ENCODE data around the gene SORL1.
"Not testable (repeated sequence)": the region's sequence is repeated elsewhere in the genome, so short reads cannot be mapped to it uniquely, and the experiment has no call there.

The SORL1 gene

GRCh38 chr11:121564948-121565684, 113.0 kb downstream of the SORL1 start:
- H3K4me3 ChIP-seq (ENCODE audit: extremely low read depth, insufficient read depth, low read length, poor library complexity, severe bottlenecking) = no peak overlapping the region
- H3K36me3 ChIP-seq (ENCODE audit: control insufficient read depth, insufficient read depth, low read length) = peaks cover 22% of the 10 kb centered on the region
- peaks cover 7% of the 10 kb centered on the region for H3K4me1 ChIP-seq (ENCODE audit: control insufficient read depth, insufficient read depth, low read length, poor library complexity, severe bottlenecking)
- no peak overlapping the region for H3K27ac ChIP-seq (ENCODE audit: low read depth, low read length, severe bottlenecking)
- WGBS, 2 experiments (ENCODE audit: insufficient coverage in 2 of 2) = 100% methylated on average over 1 of the region's 5 CpGs
- no peaks in the 10 kb centered on the region for H3K9me3 ChIP-seq (ENCODE audit: control insufficient read depth, low read length)

GRCh38 chr11:121566279-121567168, 114.4 kb downstream of the SORL1 start:
- H3K27ac ChIP-seq (ENCODE audit: low read depth, low read length, severe bottlenecking) = no peak overlapping the region
- 88 to 94% methylated on average over 8 of the region's 9 CpGs for WGBS, 2 experiments (ENCODE audit: insufficient coverage in 2 of 2)
- H3K36me3 ChIP-seq (ENCODE audit: control insufficient read depth, insufficient read depth, low read length) = peaks cover 29% of the 10 kb centered on the region

GRCh38 chr11:121567995-121568394, 115.9 kb downstream of the SORL1 start:
- Histone ChIP-seq H3K9me3 (ENCODE audit: control insufficient read depth, low read length) (no peaks in the 10 kb centered on the region), H3K27ac (ENCODE audit: low read depth, low read length, severe bottlenecking) (no peak overlapping the region), H3K4me3 (ENCODE audit: extremely low read depth, insufficient read depth, low read length, poor library complexity, severe bottlenecking) (no peak overlapping the region), H3K4me1 (ENCODE audit: control insufficient read depth, insufficient read depth, low read length, poor library complexity, severe bottlenecking) (peaks cover 7% of the 10 kb centered on the region), H3K36me3 (ENCODE audit: control insufficient read depth, insufficient read depth, low read length) (peaks cover 29% of the 10 kb centered on the region)
- WGBS, 2 experiments (ENCODE audit: insufficient coverage in 2 of 2) = 90 to 91% methylated on average over 3 of the region's 3 CpGs

More at GRCh38 chr11:121566279-121567168, 114.4 kb downstream of the SORL1 start:
- H3K9me3 ChIP-seq (ENCODE audit: control insufficient read depth, low read length) = no peaks in the 10 kb centered on the region
- H3K4me1 ChIP-seq (ENCODE audit: control insufficient read depth, insufficient read depth, low read length, poor library complexity, severe bottlenecking) = peaks cover 7% of the 10 kb centered on the region
- H3K4me3 ChIP-seq (ENCODE audit: extremely low read depth, insufficient read depth, low read length, poor library complexity, severe bottlenecking) = no peak overlapping the region

- not testable (repeated sequence) for H3K9me3 ChIP-seq (ENCODE audit: control insufficient read depth, low read length); H3K4me3 ChIP-seq (ENCODE audit: extremely low read depth, insufficient read depth, low read length, poor library complexity, severe bottlenecking); H3K4me1 ChIP-seq (ENCODE audit: control insufficient read depth, insufficient read depth, low read length, poor library complexity, severe bottlenecking); H3K27ac ChIP-seq (ENCODE audit: low read depth, low read length, severe bottlenecking)
- WGBS, 2 experiments (ENCODE audit: insufficient coverage in 2 of 2) = 97 to 98% methylated on average over 26 of the region's 30 CpGs
- H3K36me3 ChIP-seq (ENCODE audit: control insufficient read depth, insufficient read depth, low read length) = peaks cover 32% of the 10 kb centered on the region
These were observed 117.5 kb downstream of the SORL1 start for GRCh38 chr11:121569332-121570299.

- no peak overlapping the region for H3K27ac ChIP-seq (ENCODE audit: low read depth, low read length, severe bottlenecking)
- no peaks in the 10 kb centered on the region for H3K4me1 ChIP-seq (ENCODE audit: control insufficient read depth, insufficient read depth, low read length, poor library complexity, severe bottlenecking)
- H3K4me3 ChIP-seq (ENCODE audit: extremely low read depth, insufficient read depth, low read length, poor library complexity, severe bottlenecking) = no peak overlapping the region
- H3K9me3 ChIP-seq (ENCODE audit: control insufficient read depth, low read length) = no peaks in the 10 kb centered on the region
- H3K36me3 ChIP-seq (ENCODE audit: control insufficient read depth, insufficient read depth, low read length) = peaks cover 32% of the 10 kb centered on the region
- 85 to 94% methylated on average over 2 to 3 of the region's 3 CpGs for WGBS, 2 experiments (ENCODE audit: insufficient coverage in 2 of 2)
These were observed 118.3 kb downstream of the SORL1 start for GRCh38 chr11:121570453-121570852.

- 70 to 94% methylated on average over 2 of the region's 4 CpGs for WGBS, 2 experiments (ENCODE audit: insufficient coverage in 2 of 2)
- Histone ChIP-seq H3K4me1 (ENCODE audit: control insufficient read depth, insufficient read depth, low read length, poor library complexity, severe bottlenecking) (no peaks in the 10 kb centered on the region), H3K4me3 (ENCODE audit: extremely low read depth, insufficient read depth, low read length, poor library complexity, severe bottlenecking) (no peak overlapping the region), H3K9me3 (ENCODE audit: control insufficient read depth, low read length) (no peaks in the 10 kb centered on the region), H3K27ac (ENCODE audit: low read depth, low read length, severe bottlenecking) (no peak overlapping the region), H3K36me3 (ENCODE audit: control insufficient read depth, insufficient read depth, low read length) (peaks cover 33% of the 10 kb centered on the region)
These were observed 119.4 kb downstream of the SORL1 start for GRCh38 chr11:121571506-121571905.

GRCh38 chr11:121572571-121573059, 120.5 kb downstream of the SORL1 start:
- no peaks in the 10 kb centered on the region for H3K4me1 ChIP-seq (ENCODE audit: control insufficient read depth, insufficient read depth, low read length, poor library complexity, severe bottlenecking)
- H3K27ac ChIP-seq (ENCODE audit: low read depth, low read length, severe bottlenecking) = no peak overlapping the region
- WGBS, 2 experiments (ENCODE audit: insufficient coverage in 2 of 2) = 84 to 86% methylated on average over 5 to 9 of the region's 11 CpGs
- no peak overlapping the region for H3K4me3 ChIP-seq (ENCODE audit: extremely low read depth, insufficient read depth, low read length, poor library complexity, severe bottlenecking)
- H3K36me3 ChIP-seq (ENCODE audit: control insufficient read depth, insufficient read depth, low read length) = peaks cover 35% of the 10 kb centered on the region
- H3K9me3 ChIP-seq (ENCODE audit: control insufficient read depth, low read length) = no peaks in the 10 kb centered on the region

- peaks cover 42% of the 10 kb centered on the region for H3K36me3 ChIP-seq (ENCODE audit: control insufficient read depth, insufficient read depth, low read length)
- H3K27ac ChIP-seq (ENCODE audit: low read depth, low read length, severe bottlenecking) = no peak overlapping the region
- H3K4me1 ChIP-seq (ENCODE audit: control insufficient read depth, insufficient read depth, low read length, poor library complexity, severe bottlenecking) = no peaks in the 10 kb centered on the region
- H3K9me3 ChIP-seq (ENCODE audit: control insufficient read depth, low read length) = peaks cover 2% of the 10 kb centered on the region
- no peak overlapping the region for H3K4me3 ChIP-seq (ENCODE audit: extremely low read depth, insufficient read depth, low read length, poor library complexity, severe bottlenecking)
These were observed 122.7 kb downstream of the SORL1 start for GRCh38 chr11:121574801-121575200.

- 92 to 96% methylated on average over 7 to 9 of the region's 10 CpGs for WGBS, 2 experiments (ENCODE audit: insufficient coverage in 2 of 2)
- peaks cover 38% of the 10 kb centered on the region for H3K36me3 ChIP-seq (ENCODE audit: control insufficient read depth, insufficient read depth, low read length)
- H3K4me1 ChIP-seq (ENCODE audit: control insufficient read depth, insufficient read depth, low read length, poor library complexity, severe bottlenecking) = no peaks in the 10 kb centered on the region
- H3K4me3 ChIP-seq (ENCODE audit: extremely low read depth, insufficient read depth, low read length, poor library complexity, severe bottlenecking) = no peak overlapping the region
- peaks cover 8% of the 10 kb centered on the region for H3K9me3 ChIP-seq (ENCODE audit: control insufficient read depth, low read length)
- no peak overlapping the region for H3K27ac ChIP-seq (ENCODE audit: low read depth, low read length, severe bottlenecking)
These were observed 123.3 kb downstream of the SORL1 start for GRCh38 chr11:121575250-121575962.

GRCh38 chr11:121575963-121576290, 123.8 kb downstream of the SORL1 start:
- WGBS, 2 experiments (ENCODE audit: insufficient coverage in 2 of 2) = 96 to 100% methylated on average over 3 of the region's 5 CpGs
- H3K4me1 ChIP-seq (ENCODE audit: control insufficient read depth, insufficient read depth, low read length, poor library complexity, severe bottlenecking) = no peaks in the 10 kb centered on the region

More at GRCh38 chr11:121575963-121576290, 123.8 kb downstream of the SORL1 start:
- peaks cover 36% of the 10 kb centered on the region for H3K36me3 ChIP-seq (ENCODE audit: control insufficient read depth, insufficient read depth, low read length)
- H3K9me3 ChIP-seq (ENCODE audit: control insufficient read depth, low read length) = peaks cover 11% of the 10 kb centered on the region
- no peak overlapping the region for H3K27ac ChIP-seq (ENCODE audit: low read depth, low read length, severe bottlenecking)
- no peak overlapping the region for H3K4me3 ChIP-seq (ENCODE audit: extremely low read depth, insufficient read depth, low read length, poor library complexity, severe bottlenecking)

Measured in mesodermal cell (in vitro differentiated cells).